MG63 (cell line): ENCODE measurements around the gene EXOC3L4. TPM values are rescaled to one million over a fixed set of nuclear protein-coding genes. Genes with fewer than 3 reads are reported as not detected.
A peak's percentile ranks its signal among the peaks of the same experiment; 100 is the strongest.

Experiments
- DNase-seq: peaks from one replicate; pipeline ENCODE4 v3.0.0-alpha.2; 2020
- H3K27me3 ChIP-seq: fragments of 250-450 bp; sonication (Bioruptor Pico); 2 replicates; pipeline ENCODE4 v1.5.1; 2020; ENCODE audit warnings: mild to moderate bottlenecking, moderate library complexity
- H3K36me3 ChIP-seq: fragments of 250-450 bp; sonication (Bioruptor Pico); 2 replicates; pipeline ENCODE4 v1.5.1; 2020; ENCODE audit warnings: mild to moderate bottlenecking, moderate library complexity
- H3K4me3 ChIP-seq: fragments of 250-450 bp; sonication (Bioruptor Pico); 2 replicates; pipeline ENCODE4 v1.5.1; 2020; ENCODE audit warnings: mild to moderate bottlenecking, moderate library complexity
- H3K9me3 ChIP-seq: fragments of 250-450 bp; sonication (Bioruptor Pico); 2 replicates; pipeline ENCODE4 v1.5.1; 2020; ENCODE audit warnings: mild to moderate bottlenecking, moderate library complexity
- total RNA-seq: library from RNA; depleted of rRNA; stranded (reverse); fragments of >200 nt; shearing (Covaris generic); gene quantifications from 2 replicates; pipeline ENCODE4 v1.2.3, GENCODE V29; 2014; ENCODE audit warnings: low replicate concordance

The EXOC3L4 gene
- total RNA-seq, 1 experiment from 2014 or later, result not detected

- no peak overlapping the region for H3K4me3 ChIP-seq
- H3K36me3 ChIP-seq, result no peaks in the 10 kb centered on the region
- no peaks in the 10 kb centered on the region for H3K9me3 ChIP-seq
- H3K27me3 ChIP-seq, result no peaks in the 10 kb centered on the region
- no peak for DNase-seq
Observed at GRCh38 chr14:103097994-103098957, 3.8 kb downstream of the EXOC3L4 start.

GRCh38 chr14:103099081-103099732 lies 4.7 kb downstream of the EXOC3L4 start:
- Histone ChIP-seq H3K4me3 (no peak overlapping the region), H3K36me3 (no peaks in the 10 kb centered on the region), H3K9me3 (no peaks in the 10 kb centered on the region), H3K27me3 (no peaks in the 10 kb centered on the region)
- DNase-seq, result no peak

DNA sequence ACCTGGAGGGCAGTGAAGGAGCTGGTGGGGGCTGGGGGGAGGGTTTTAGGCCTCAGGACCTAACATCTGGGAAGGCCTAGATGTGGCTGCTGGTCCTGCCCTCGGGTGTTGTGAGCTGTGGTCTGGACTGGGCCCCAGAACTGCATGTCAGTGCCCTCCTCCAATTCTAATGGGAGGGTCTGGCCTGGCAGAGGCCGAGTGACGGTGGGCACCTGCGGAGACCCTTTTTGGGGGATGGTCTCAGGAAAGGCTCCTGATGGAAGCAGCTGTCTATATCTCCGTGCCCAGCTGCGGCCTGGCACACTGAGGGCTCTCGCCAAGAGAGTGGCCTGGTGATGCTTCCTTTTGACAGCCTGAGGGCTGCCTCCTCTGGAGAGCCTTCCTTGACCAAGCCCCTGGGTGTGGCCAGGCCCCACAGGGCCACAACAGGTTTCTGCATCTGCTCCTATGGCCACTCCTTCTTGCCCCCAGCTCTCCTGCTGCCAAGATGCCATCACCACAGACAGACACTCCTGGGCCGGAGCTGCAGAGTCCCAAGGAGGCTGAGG lies 5.3 kb downstream of the EXOC3L4 start:
- Histone ChIP-seq H3K27me3 (no peaks in the 10 kb centered on the region), H3K4me3 (no peak overlapping the region), H3K36me3 (no peaks in the 10 kb centered on the region), H3K9me3 (no peaks in the 10 kb centered on the region)
- DNase-seq, result no peak

- Histone ChIP-seq H3K36me3 (no peaks in the 10 kb centered on the region), H3K4me3 (no peak overlapping the region), H3K27me3 (no peaks in the 10 kb centered on the region)
Observed at GRCh38 chr14:103100281-103101121, 6.0 kb downstream of the EXOC3L4 start.

GRCh38 chr14:103101257-103101962 lies 6.9 kb downstream of the EXOC3L4 start:
- Histone ChIP-seq H3K9me3 (no peaks in the 10 kb centered on the region), H3K27me3 (no peaks in the 10 kb centered on the region), H3K36me3 (no peaks in the 10 kb centered on the region), H3K4me3 (no peak overlapping the region)
- no peak for DNase-seq

More at GRCh38 chr14:103100281-103101121, 6.0 kb downstream of the EXOC3L4 start:
- no peaks in the 10 kb centered on the region for H3K9me3 ChIP-seq
- DNase-seq, result no peak

- Histone ChIP-seq H3K9me3 (no peaks in the 10 kb centered on the region), H3K36me3 (no peaks in the 10 kb centered on the region), H3K4me3 (no peak overlapping the region), H3K27me3 (no peaks in the 10 kb centered on the region)
- no peak for DNase-seq
Observed at GRCh38 chr14:103101963-103102688, 7.6 kb downstream of the EXOC3L4 start.

DNA sequence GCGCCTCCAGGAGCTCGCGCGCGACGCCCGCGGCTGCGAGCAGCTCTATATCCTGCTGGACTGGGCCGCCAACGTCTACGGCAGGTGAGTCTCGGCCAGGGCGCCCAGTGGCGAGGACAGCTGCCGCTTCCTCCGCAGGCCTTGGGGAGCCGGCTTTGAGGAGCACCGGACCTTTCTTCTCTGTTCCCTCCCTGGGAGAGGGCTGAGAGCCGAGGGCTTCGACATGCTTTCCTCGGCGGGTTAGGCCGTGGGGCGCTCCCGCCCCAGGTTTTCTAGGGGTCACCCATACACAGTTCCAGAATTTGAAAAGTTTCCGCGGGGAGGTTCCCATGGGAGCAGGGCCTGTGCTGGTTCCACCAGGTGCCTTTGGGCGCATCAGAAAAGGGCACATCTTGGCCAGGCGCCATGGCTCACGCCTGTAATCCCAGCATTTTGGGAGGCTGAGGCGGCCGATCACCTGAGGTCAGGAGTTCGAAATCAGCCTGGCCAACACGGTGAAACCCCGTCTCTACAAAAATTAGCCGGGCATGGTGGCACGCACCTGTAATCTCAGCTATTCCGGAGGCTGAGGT lies 8.2 kb downstream of the EXOC3L4 start:
- Histone ChIP-seq H3K4me3 (no peak overlapping the region), H3K27me3 (no peaks in the 10 kb centered on the region), H3K36me3 (no peaks in the 10 kb centered on the region), H3K9me3 (no peaks in the 10 kb centered on the region)
- no peak for DNase-seq

GRCh38 chr14:103103461-103104388 lies 9.2 kb downstream of the EXOC3L4 start:
- DNase-seq, result peak; percentile 81
- no peaks in the 10 kb centered on the region for H3K27me3 ChIP-seq
- no peaks in the 10 kb centered on the region for H3K36me3 ChIP-seq
- H3K4me3 ChIP-seq, result peak overlapping the region; percentile 43
- no peaks in the 10 kb centered on the region for H3K9me3 ChIP-seq

- DNase-seq, result no peak
- Histone ChIP-seq H3K9me3 (no peaks in the 10 kb centered on the region), H3K36me3 (no peaks in the 10 kb centered on the region), H3K27me3 (no peaks in the 10 kb centered on the region), H3K4me3 (no peak overlapping the region)
Observed at GRCh38 chr14:103104389-103104653, 9.8 kb downstream of the EXOC3L4 start.

GRCh38 chr14:103104654-103105452 lies 10.3 kb downstream of the EXOC3L4 start:
- Histone ChIP-seq H3K9me3 (no peaks in the 10 kb centered on the region), H3K27me3 (no peaks in the 10 kb centered on the region), H3K36me3 (no peaks in the 10 kb centered on the region), H3K4me3 (no peak overlapping the region)
- DNase-seq, result peak; percentile 30

DNA sequence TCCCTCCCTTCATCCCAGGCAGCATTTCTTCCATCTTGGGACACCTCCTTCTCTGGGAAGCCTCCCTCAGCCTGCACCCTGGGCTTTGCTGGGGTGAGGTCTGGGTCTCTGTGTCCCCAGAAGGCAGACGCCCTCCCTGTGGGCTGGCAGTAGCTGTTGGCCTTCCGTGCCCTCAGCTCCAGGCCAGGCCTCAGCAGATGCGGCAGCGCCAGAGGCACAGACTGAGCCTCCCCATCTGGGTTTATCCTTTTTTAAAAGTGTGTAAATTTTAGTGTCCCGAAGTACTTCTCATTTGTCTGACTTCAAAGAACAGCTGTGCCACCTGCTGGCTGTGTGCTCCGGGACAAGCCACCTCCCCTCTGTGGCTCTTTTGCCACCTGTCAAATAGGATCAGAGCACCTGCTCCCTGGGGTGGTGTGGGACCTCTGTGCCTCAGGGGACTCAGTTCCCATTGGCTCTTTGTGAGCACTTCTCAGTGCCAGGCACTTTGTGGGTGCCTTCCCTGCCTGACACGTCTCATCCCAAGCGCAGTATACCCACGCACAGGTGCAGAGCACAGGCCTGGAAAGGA lies 11.1 kb downstream of the EXOC3L4 start:
- DNase-seq, result no peak
- Histone ChIP-seq H3K9me3 (no peaks in the 10 kb centered on the region), H3K4me3 (no peak overlapping the region), H3K27me3 (no peaks in the 10 kb centered on the region), H3K36me3 (no peaks in the 10 kb centered on the region)

- Histone ChIP-seq H3K4me3 (no peak overlapping the region), H3K27me3 (no peaks in the 10 kb centered on the region), H3K36me3 (no peaks in the 10 kb centered on the region), H3K9me3 (no peaks in the 10 kb centered on the region)
- no peak for DNase-seq
Observed at GRCh38 chr14:103107455-103107854, 12.9 kb downstream of the EXOC3L4 start.

DNA sequence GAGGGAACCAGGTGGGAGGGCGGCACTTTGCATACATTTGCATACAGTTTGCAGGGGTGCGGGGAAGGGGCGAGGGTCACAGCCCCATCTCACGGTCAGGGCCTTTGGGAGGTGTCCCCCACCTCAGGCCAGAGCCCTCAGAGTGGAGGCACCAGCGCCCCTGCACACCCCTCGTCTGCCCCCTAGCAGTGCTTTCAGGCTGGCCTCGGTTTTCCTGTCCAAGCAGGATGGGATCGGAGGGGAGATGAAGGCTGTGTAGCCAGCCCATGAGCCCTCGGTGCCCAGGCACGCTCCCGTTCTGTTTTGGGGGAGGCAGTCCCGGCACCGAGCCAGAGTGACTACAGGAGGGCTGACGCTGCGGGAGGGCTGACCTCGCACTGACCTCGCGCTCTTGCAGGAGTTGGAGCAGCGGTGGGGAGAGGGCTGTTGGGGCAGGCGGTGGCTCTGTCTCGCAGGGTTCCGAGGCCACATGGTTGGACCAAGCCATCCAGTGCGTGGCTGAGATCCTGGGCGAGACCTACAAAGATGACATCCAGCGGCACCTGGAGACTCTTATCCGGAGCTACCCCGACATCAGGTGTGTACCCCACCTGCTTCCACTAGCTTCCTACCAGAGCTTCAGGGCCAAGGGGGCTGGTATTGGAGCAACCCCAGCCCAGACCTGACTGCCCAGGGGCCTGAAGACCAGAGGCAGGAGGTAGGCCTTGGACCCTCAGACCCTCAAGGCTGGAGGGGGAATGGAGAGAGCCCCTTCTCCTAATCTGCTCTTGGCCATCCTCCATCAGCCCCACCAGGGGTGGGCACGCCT lies 13.6 kb downstream of the EXOC3L4 start:
- Histone ChIP-seq H3K9me3 (no peaks in the 10 kb centered on the region), H3K4me3 (no peak overlapping the region), H3K36me3 (no peaks in the 10 kb centered on the region), H3K27me3 (no peaks in the 10 kb centered on the region)
- no peak for DNase-seq
